Stimulated activated CD4-positive, alpha-beta T cell treated with anti-CD3 and anti-CD28 coated beads, Interleukin-15, amount 100 ng/mL, for 48 hours (primary cell): ENCODE data around the gene DNAJC3.
"Not testable (repeated sequence)": the region's sequence is repeated elsewhere in the genome, so short reads cannot be mapped to it uniquely, and the experiment has no call there.

Experiments
- DNase-seq, 2 donors: peaks; one replicate each; pipeline ENCODE4 v3.0.0-alpha.2; 2020; ENCODE audit warnings: low read depth in 2 of 2

Gene DNAJC3

DNA sequence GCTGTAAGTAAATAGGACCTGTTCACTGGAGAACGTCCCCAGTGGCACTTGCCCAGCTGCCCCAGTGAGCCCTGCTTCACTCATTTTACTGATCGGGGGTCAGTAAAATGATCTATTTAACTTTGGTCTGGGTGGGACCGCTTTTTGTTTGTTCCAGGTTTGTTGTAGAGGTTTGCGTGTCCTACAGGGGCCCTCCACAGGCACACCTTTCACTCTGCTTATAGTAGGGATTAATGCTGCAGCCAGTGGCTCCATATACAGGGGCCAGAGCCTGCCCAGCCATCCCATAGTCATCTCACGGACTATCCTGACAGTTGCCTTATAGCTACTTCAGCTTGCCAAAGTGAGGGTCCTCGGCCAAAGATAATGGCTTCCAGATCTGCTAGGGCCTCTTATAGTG, 104.1 kb downstream of the DNAJC3 start:
- no peak for DNase-seq

DNA sequence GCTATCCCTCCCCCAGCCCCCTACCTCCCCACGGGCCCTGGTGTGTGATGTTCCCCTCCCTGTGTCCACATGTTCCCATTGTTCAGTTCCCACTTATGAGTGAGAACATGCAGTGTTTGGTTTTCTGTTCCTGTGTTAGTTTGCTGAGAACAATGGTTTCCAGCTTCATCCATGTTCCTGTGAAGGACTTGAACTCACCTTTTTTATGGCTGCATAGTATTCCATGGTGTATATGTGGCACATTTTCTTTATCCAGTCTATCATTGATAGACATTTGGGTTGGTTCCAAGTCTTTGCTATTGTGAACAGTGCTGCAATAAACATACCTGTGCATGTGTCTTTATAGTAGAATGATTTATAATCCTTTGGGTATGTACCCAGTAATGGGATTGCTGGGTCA, 105.0 kb downstream of the DNAJC3 start:
- DNase-seq = not testable (repeated sequence)

DNA sequence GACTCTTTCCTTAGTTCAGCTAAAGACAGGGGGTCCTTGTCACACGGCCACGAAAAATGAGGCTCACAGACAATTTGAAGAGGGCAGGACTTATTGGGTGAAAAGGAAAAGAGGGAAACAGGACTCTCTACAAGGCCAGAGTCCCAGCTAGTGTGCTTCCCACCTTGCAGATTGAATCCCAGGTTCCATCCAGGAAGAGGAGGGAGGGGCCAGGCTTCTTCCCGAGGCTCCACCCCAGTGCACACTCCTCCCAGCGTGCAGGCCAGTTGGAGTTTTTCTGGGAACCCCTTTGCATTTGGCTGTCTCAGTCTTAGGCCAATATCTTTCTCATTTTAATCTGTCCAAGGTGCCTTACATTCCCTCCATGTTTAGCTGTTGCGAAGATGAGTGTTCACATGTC, 106.8 kb downstream of the DNAJC3 start:
- no peak for DNase-seq

DNA sequence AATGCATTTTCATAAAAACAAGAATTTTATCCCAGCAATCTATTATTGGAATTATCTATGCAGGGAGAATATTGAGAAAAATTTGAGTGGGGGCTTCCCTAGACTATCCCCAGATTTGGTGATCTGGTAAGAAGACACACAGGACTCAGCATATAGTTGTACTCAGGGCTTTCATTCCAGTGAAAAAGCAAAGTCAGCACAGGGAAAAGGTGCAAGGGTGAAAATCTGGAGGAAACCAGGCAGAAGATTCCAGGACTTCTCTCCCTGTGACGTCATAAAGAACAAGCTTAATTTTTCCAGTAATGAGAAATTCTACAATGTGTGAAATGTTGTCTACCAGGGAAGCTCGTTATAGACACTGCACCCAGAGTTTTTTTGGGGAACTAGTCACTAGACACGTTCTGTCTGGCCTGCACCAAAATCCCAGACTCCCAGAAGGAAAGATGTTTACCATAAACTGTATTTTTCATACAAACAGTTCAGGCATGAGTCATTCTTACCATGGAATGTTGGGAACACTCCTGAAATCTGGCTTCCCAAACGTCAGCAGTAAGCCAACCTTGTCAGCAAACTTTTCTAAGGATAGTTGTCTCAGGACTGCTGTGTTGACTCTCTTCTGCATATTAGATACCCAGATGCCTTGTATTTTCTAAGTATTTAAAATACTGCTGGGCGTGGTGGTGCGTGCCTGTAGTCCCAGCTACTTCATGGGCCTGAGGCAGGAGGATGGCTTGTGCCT, 107.4 kb downstream of the DNAJC3 start:
- DNase-seq = no peak

DNA sequence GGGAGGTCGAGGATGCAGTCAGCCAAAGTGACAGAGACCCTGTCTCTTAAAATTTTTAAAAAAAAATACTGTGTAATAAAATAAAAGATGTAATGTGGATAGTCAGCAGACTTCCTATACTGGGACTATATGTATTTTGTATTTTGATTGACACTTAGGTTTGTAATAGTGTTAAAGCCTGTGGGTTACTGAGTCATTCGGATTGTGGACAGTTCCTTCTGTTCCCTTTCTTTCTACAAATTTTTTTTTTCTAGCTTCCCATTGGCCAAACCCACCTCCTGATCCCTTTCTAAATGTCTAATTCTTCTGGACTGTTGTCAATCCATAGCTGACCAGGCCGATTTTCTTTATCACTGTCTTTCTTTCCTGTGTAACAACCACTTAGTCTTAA, 108.0 kb downstream of the DNAJC3 start:
- no peak for DNase-seq

DNA sequence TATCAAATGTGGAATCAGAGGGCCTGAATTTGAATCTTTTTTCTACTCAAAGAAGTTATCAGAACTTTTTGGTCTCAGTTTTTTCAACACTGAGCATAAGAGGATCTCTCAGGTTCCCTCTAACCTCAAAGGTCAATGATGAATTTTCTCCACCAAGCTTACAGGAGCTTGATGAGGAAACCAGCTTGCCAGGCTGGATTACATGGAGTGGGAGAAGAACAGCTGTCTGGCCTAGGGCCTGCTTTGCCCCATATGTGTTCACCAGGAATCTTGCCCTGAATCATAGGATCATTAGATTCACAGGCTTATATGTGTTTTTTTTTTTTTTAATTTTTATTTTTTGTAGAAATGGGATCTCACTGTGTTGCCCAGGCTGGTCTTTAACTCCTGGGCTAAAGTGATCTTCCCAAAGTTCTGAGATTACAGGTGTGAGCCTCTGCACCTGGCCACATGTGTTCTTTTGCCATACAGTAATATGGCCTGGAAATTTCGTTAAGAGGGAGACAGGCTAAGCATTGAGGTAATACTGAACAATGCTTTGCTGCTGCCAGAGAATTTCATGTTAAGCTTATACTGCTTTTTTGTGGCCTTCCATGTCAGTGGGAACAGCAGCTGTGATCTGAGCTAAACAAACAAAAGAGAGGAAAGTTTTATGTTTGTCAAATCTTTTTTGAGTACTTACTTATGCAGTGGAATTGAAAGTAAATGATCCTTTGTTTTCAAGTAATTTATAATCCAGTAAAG, 110.6 kb downstream of the DNAJC3 start:
- no peak for DNase-seq

DNA sequence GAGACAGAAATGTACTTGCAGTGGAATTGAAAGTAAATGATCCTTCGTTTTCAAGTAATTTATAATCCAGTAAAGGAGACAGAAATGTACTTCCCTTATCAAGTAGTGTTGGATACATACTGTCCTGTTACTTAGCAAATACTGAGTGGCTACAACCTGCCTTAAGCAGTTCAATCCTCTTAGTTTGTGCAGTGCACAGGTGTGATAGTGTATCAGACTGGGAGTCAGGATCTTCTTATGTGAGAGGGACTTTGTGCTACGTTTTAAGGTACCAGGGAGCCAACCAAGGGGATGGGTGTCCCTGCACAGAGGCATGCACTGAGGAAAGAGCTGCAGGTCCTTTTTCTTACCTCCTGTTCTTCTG, 111.1 kb downstream of the DNAJC3 start:
- DNase-seq = no peak

DNA sequence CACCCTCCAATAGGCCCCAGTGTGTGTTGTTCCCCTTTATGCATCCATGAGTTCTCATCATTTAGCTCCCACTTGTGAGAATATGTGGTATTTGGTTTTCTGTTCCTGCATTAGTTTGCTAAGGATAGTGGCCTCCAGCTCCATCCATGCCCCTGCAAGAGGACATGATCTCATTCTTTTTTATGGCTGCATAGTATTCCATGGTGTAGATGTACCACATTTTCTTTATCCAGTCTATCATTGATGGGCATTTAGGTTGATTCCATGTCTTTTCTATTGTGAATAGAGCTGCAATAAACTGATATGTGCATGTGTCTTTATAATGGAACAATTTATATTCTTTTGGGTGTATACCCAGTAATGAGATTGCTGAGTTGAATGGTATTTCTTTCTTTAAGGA, 112.4 kb downstream of the DNAJC3 start:
- DNase-seq = not testable (repeated sequence)

DNA sequence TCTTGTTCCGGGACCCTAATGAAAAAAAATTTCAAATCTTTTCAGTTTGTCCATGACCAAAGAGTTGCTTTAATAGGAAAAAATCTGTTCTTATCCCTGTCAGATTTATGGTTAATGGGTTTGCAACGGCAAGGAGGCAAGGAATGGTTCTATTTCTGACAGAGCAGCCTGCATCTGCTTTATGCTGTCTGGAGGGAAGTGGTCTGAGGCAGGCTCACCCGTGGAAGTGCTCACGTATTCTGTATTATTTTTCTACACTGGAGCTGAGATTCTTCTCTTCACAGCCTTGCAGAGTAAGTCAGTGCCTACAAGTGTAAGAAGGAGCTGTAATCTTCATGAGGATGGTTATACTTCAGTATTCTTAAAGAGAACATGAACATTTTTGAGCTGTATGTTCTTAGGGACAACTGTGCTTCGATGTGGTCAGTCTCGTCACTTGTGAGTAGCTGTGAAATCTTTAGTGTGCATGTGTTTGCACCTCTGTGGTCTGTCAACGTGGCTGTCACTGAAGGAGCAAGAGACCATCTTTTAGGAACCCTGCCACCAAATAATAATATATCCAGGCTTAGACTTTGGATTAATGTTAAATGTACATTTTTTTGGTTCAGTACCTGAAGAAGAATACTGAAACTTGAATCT, 114.3 kb downstream of the DNAJC3 start:
- no peak for DNase-seq

DNA sequence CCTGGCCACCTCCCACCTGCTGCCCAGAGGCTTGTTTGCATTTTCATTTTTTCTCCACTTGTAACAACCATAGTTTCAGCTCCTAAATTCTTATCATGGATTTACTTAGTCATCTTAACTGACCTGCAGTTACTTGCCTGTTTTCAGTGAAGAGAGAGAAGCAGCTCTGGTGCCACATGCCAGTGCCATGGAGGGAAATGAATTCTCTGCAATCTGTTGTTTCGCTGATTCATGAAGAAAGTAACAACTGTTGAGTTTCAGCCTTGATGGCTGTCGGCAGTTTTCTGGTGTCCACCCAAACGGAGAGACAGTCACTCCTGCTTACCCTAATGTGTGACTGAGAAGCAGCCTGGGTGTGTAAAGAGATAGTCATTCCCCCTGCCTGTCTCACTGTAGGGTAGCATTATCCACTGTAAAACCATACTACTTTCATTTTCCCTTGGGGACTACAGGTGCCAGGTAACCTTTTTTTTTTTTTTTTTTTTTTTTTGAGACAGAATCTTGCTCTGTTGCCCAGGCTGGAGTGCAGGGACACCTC, 116.1 kb downstream of the DNAJC3 start:
- no peak for DNase-seq

DNA sequence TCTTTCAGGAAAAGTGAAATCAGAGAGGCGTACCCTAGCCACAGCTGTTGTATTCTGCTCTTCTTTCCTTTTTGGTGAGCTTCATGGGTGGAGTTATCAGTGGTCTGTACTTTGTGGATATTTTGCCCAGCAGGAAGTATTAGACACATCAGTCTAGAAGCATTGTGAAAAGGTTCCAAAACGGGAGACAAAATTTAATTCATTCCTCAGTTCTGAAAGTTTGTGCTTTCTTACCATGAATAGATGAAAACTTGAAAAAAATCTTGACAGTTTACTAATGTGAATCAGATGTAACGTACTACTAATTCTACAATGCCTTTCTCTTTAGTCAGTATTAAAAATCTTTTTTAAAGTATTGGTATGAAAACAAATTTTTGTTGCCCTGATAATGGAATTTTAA, 116.8 kb downstream of the DNAJC3 start:
- no peak for DNase-seq

DNA sequence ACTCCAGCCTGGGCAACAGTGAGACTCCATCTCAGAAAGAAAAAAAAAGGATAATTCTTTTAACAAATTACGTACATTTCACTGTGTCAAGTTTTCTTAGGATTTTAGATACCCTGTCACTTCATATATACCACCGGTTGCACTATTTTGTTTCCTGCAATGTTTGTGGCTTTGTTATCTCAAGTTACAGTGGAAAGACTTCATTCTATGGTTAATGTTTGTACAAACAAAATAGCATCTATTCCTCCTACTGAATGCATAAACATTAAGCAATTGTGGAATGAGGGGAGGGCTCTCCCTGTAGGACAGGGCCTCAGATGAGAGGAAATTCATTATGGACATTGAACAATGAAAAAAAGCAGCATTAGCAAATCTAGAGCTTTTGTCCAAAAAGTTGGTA, 120.1 kb downstream of the DNAJC3 start:
- DNase-seq = no peak

DNA sequence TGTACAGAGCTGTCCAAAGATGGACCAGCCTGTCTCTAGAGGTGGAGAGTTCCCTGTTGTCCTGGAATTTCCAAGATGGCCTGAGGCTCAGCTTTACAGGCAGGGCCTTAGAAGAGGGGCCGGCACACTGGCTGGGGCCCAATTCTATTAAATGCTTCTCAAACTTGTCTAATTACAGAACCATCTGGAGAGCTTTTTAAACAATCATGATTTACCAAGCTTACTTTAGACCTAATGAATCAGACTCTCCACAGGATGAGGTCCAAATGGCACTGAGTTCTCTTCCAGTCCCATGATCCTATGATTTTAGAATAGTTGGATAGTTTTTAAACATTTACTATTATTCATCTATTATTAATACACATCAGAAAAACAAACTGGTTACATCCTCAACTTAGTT, 123.5 kb downstream of the DNAJC3 start:
- DNase-seq = no peak

DNA sequence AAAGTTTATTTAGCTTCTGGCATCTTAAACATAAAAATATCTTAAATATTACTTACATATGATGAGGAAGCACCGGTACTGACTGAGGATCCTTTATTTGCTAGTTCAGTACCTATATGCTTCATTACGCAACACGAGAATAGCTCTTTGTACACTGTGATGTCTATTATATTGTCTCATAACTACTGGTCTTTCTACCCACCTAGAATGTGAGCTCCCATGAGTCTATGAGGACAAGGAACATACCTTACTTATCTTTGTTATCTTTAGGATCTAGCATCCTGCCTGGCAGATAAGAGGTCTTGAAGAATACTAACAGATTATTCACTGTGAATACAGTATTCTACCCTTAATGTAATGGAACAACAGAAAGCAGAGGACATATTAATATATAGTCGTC, 124.9 kb downstream of the DNAJC3 start:
- no peak for DNase-seq

DNA sequence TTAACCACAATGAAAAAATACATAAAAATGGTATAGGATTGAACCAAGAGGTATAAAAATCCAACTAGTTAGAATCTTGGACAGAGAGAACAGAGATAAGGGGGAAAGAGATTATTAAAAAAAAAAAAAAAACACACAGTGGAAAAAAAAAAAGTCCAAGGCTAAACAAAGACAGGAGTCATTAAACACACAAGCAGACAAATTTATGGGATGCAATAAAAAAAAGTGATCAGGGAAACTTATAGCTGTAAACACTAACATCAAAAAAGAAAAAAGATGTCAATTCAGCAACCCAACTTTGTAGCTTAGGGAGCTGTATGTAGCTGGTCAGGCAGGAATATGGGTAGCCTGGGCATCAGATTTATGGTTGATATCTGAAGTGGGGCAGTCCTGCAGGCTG, 129.0 kb downstream of the DNAJC3 start:
- no peak for DNase-seq

DNA sequence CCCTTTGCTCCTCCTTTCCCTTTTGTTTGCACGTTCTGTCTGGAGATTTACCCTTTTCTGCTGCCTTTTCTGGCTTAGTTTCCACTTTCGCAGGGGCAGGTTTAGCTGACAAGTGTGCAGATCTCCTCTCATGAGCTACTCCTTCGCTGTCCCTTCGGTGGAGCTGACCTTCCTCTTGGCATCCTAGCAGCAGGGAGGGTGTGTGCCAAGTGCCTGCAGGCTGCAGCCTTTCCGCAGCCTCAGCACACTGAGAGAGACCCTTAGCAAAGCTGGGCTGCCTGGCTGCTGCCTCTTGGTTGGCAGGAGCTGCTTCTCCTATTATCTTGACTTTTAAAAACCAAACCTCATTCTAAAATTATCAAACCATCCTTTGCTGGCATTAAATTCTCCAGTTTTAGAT, 132.5 kb downstream of the DNAJC3 start:
- no peak for DNase-seq

DNA sequence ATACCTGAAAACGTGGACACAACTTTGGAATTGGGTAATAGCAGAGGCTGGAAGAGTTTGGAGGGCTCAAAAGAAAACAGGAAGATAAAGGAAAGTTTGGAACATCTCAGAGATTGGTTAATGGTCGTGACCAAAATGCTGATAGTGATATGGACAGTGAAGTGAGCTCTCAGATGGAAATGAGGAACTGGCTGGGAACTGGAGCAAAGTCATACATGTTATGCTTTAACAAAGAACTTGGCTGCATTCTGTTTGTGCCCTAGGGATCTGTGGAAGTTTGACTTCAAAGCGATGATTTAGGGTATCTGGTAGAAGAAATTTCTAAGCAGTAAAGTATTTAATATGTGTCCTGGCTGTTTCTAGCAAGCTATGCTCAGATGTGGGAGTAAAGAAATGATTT, 136.2 kb downstream of the DNAJC3 start:
- no peak for DNase-seq

DNA sequence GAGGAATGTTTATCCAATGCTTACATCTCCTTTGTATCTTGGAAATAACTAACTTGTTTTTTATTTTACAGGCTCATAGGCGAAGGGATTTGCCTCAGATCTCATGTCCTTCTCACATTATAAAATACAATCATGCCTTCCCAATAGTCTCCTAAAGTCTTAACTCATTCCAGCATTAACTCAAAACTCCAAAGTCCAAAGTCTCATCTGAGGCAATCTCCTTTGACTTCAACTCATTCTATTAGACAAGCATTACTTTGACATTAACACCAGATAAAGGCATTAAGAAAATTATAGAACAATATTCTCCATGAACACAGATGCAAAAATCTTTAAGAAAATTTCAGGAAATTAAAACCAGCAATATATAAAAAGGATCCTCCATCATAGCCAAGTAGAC, 137.6 kb downstream of the DNAJC3 start:
- no peak for DNase-seq

DNA sequence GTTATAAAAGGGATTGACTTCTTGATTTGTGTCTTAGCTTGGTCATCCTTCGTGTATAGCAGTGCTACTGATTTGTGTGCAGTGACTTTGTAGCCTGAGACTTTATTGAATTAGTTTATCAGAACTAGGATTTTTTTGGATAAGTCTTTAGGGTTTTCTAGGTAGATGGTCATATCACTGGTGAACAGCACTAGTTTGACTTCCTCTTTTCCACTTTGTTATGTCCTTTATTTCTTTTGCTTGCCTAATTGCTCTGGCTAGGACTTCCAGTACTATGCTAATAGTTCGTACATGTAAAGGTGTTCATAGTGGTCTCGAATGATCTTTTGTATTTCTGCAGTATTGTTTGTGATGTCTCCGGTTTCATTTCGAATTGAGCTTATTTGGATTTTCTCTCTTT, 145.4 kb downstream of the DNAJC3 start:
- no peak for DNase-seq

DNA sequence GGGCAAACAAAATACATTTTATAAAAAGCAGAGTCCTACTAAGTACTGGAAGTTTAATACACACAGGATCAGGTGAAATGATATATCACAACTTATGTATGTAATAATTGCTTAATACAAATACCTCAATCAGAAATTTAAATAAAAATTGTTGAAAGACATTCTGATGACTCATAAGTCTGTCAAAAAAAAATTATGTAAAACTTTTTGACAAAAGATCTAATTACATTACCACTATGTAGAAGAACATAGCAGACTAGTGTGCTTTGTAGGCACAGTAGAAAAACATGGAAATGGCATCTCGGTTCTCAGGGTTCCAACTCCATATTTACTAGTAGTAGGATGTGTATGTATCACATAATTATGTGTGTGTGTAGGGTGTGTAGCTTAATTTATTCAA, 156.2 kb downstream of the DNAJC3 start:
- DNase-seq = no peak

DNA sequence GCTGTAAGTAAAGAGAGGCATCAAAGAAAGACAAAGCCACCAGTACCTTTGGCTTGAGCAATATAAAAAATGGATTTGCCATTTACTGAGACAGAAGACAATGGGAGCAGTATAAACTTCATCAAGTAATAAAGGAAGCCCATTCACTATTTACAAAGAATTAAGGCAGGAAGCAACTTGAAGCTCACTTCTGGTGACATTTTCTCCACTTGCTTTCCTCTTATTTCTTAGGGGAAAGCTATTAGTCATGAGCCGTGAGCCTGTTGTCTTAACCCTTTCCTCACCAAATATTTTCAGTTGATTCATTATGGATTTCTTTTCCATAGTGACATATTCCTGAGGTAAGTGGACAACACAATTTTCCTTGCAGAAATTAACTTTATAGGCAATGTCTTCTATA, 156.8 kb downstream of the DNAJC3 start:
- DNase-seq = no peak

DNA sequence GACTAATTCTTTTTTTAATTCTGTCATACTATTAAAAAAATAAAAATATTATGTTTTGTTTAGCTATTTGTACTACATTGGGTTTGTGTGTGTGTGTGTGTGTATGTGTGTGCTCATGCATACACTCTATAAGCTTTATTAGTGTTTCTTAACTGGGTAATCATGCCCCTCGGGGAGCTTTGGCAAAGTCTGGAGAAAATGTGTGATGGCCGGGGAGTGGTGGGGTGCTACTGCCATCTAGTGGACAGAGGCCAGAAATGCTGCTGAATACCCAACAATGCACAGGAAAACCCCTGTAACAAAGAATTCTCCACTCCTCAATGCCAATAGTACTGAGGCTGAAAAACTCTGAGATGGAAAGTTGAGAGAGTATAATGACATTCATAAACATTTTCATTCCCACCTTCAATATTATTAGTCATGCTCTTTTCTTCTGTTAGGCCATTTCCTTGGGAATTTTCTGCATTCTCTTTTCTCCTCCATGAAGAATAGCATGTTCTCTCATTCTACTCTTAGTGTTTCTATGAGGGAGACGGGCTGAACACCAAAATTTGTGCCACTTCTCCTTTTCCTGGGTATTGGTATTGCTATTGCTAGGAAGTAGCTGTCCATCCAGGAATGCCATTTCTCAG, 157.3 kb downstream of the DNAJC3 start:
- peak; percentile 15 to 30 for DNase-seq
